Panc1 (cell line): ENCODE measurements around the gene IDI1. TPM values are rescaled to one million over a fixed set of nuclear protein-coding genes. Genes with fewer than 3 reads are reported as not detected.

Experiments
- ATAC-seq: fragments of 200-7000 bp; cut with Tn5 transposase; 2 replicates; pipeline ENCODE4 v1.9.1; 2020; ENCODE audit warnings: mild to moderate bottlenecking, moderate library complexity
- BruUV-seq: library from RNA; stranded (reverse); fragments of 400-500 nt; replicated peaks from 2 replicates; lab custom pipeline; 2021; lab: Mats Ljungman, UMichigan
- CTCF ChIA-PET: fragments of 300-600 bp; sonication (Branson Sonifier 250); formaldehyde crosslinking; loops from one replicate; lab custom pipeline; 2022; ENCODE audit warnings: antibody characterized with exemption; lab: Charles Lee
- POLR2A ChIA-PET: fragments of 300-600 bp; sonication (Branson Sonifier 250); formaldehyde crosslinking; loops from one replicate; lab custom pipeline; 2022; ENCODE audit warnings: antibody characterized with exemption; lab: Charles Lee
- DNase-seq: peaks from one replicate; pipeline ENCODE4 v3.0.0-alpha.2; 2010; ENCODE audit warnings: low read depth, low spot score
- H3K27ac ChIP-seq: 2 replicates; pipeline ENCODE4 v1.5.1; 2011; ENCODE audit warnings: mild to moderate bottlenecking, low read length, inconsistent platforms
- H3K27me3 ChIP-seq: fragments of 200-500 bp; sonication (Bioruptor generic); 2 replicates; pipeline ENCODE4 v1.6.0; 2014; ENCODE audit warnings: low read length, inconsistent platforms; ENCODE audit not compliant: control insufficient read depth, insufficient read depth
- H3K36me3 ChIP-seq: fragments of 200-500 bp; sonication (Bioruptor generic); 2 replicates; pipeline ENCODE4 v1.5.1; 2014; ENCODE audit warnings: inconsistent platforms, mild to moderate bottlenecking, low read length, moderate library complexity; ENCODE audit not compliant: control insufficient read depth, insufficient read depth
- H3K4me1 ChIP-seq: 2 replicates; pipeline ENCODE4 v1.5.1; 2011; ENCODE audit warnings: inconsistent platforms, mild to moderate bottlenecking, low read length, moderate library complexity; ENCODE audit not compliant: control insufficient read depth, insufficient read depth
- H3K4me3 ChIP-seq, 2 experiments: 2 replicates each; pipeline ENCODE4 v1.5.1; 2011 to 2012; ENCODE audit warnings: low read depth in 2 of 2, low read length in 2 of 2, mild to moderate bottlenecking in 2 of 2, inconsistent platforms in 1 of 2, moderate library complexity in 1 of 2
- H3K9me3 ChIP-seq: fragments of 200-500 bp; sonication (Bioruptor generic); 2 replicates; pipeline ENCODE4 v1.5.1; 2014; ENCODE audit warnings: low read depth, mild to moderate bottlenecking, inconsistent platforms, low read length, moderate library complexity; ENCODE audit not compliant: control insufficient read depth, insufficient read depth
- CTCF ChIP-seq: fragments of 450-650 bp; IDR thresholded peaks from 2 replicates; pipeline ENCODE4 v1.5.1; 2017; ENCODE audit warnings: mild to moderate bottlenecking
- POLR2AphosphoS5 ChIP-seq: IDR thresholded peaks from 2 replicates; pipeline ENCODE4 v1.6.1; 2012; ENCODE audit warnings: mild to moderate bottlenecking, low read depth, low read length, moderate library complexity
- REST ChIP-seq, 2 experiments: IDR thresholded peaks; 2 replicates each; pipeline ENCODE4 v1.6.1; 2011 to 2012; ENCODE audit warnings: low read depth in 2 of 2, control low read depth in 1 of 2, low read length in 1 of 2, mild to moderate bottlenecking in 1 of 2, moderate library complexity in 1 of 2; ENCODE audit not compliant: insufficient read depth in 1 of 2
- SIN3A ChIP-seq: IDR thresholded peaks from 2 replicates; pipeline ENCODE4 v1.6.1; 2012; ENCODE audit warnings: low read depth, mild to moderate bottlenecking, low read length, moderate library complexity, borderline replicate concordance; ENCODE audit not compliant: insufficient read depth
- TCF7L2 ChIP-seq: IDR thresholded peaks from 2 replicates; pipeline ENCODE4 v1.6.1; 2011; ENCODE audit warnings: mild to moderate bottlenecking, low read depth, low read length, inconsistent platforms
- in situ Hi-C: cut with HindIII; loops from 2 replicates; pipeline ENCODE4 v1.10.0; 2016; ENCODE audit warnings: low sequenced_read_pairs, low pct_unique_long_range_greater_than_20kb
- intact Hi-C: fragments of 100-400 bp; cut with micrococcal nuclease; formaldehyde crosslinking; loops from one replicate; pipeline ENCODE4 v1.10.0; 2022; ENCODE audit not compliant: unreplicated experiment
- total RNA-seq: library from RNA; stranded (reverse); gene quantifications from one replicate; pipeline ENCODE4 v1.2.1, GENCODE V29; 2021; ENCODE audit not compliant: unreplicated experiment

IDI1 gene
- total RNA-seq, 1 experiment from 2014 or later: 47.9 TPM

DNA sequence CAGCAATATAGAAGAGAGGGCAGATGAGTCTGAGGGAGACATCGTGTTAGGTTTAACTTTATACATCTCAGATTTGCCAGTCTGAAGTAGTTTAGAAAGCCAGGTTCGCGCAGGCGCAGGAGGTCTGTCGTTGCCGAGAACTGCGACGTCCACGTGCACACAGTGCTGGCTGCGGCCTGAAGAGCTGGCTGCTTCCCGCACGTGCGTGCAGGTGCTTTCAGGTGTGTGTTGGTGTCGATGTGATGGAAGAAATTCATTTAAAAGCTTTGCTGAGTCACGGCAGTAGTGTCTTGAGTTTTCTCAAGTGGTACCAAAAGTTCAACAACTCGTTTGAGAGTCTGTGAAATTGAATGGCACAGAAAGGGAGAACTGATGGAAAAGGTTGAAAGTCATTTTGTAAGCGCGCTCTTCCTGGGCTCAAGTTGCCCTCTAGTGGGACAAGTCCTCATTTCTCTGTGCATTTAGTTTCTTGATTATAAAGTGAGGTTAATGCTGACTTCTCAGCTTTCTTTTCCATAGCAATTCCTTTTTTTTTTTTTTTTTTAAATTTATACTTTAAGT, 25.9 kb upstream of the IDI1 start:
- BruUV-seq: no TSS peak
- intact Hi-C loops: no loop called here
- H3K4me3 ChIP-seq: no peak overlapping the region
- ATAC-seq (peak; percentile 45; the same call in 1 of the 2 replicates), DNase-seq (no peak)
- H3K4me1 ChIP-seq: no peaks in the 10 kb centered on the region
- no peak overlapping the region for H3K27ac ChIP-seq
- in situ Hi-C loops: no loop called here
- H3K9me3 ChIP-seq: no peaks in the 10 kb centered on the region
- ChIA-PET CTCF (interaction anchor here (0.6 kb wide), 1 partner anchor 17 kb away, joined by 4 read pairs; no protein-coding TSS in a partner anchor), POLR2A (interaction anchor here (0.6 kb wide), 1 partner anchor 11 kb away, joined by 5 read pairs; no protein-coding TSS in a partner anchor)
- H3K36me3 ChIP-seq: no peaks in the 10 kb centered on the region; the same call in 1 of the 2 replicates
- H3K27me3 ChIP-seq: no peaks in the 10 kb centered on the region
- TF ChIP-seq CTCF (peak; percentile 43; the same call in 1 of the 2 replicates), SIN3A (no peak)

GRCh38 chr10:1074052-1074747, 25.3 kb upstream of the IDI1 start:
- intact Hi-C loops: no loop called here
- BruUV-seq: no TSS peak
- in situ Hi-C loops: no loop called here
- Histone ChIP-seq H3K4me1 (no peaks in the 10 kb centered on the region), H3K4me3 (no peak overlapping the region), H3K36me3 (no peaks in the 10 kb centered on the region; the same call in 1 of the 2 replicates), H3K27ac (no peak overlapping the region), H3K9me3 (no peaks in the 10 kb centered on the region), H3K27me3 (no peaks in the 10 kb centered on the region)
- ATAC-seq (peak; percentile 48), DNase-seq (no peak)
- POLR2A ChIA-PET: no interaction called here
- CTCF ChIA-PET: no interaction called here
- TF ChIP-seq POLR2AphosphoS5 (no peak), CTCF (no peak), SIN3A (no peak), TCF7L2 (no peak), REST (IDR thresholded peaks at IDR 0.05; ENCODE audit: insufficient read depth in 1 of 2, low read depth in 2 of 2, low read length in 1 of 2) (no peak)
